HG03095 (cell line): Measurements from ENCODE around the gene SH3YL1.
A peak's percentile ranks its signal among the peaks of the same experiment; 100 is the strongest.

ENCODE experiments used
- ATAC-seq: cut with Tn5 transposase; IDR thresholded peaks from one replicate; pipeline ENCODE4 v1.9.1; 2021; ENCODE audit warnings: moderate library complexity; ENCODE audit not compliant: unreplicated experiment

The SH3YL1 gene

DNA sequence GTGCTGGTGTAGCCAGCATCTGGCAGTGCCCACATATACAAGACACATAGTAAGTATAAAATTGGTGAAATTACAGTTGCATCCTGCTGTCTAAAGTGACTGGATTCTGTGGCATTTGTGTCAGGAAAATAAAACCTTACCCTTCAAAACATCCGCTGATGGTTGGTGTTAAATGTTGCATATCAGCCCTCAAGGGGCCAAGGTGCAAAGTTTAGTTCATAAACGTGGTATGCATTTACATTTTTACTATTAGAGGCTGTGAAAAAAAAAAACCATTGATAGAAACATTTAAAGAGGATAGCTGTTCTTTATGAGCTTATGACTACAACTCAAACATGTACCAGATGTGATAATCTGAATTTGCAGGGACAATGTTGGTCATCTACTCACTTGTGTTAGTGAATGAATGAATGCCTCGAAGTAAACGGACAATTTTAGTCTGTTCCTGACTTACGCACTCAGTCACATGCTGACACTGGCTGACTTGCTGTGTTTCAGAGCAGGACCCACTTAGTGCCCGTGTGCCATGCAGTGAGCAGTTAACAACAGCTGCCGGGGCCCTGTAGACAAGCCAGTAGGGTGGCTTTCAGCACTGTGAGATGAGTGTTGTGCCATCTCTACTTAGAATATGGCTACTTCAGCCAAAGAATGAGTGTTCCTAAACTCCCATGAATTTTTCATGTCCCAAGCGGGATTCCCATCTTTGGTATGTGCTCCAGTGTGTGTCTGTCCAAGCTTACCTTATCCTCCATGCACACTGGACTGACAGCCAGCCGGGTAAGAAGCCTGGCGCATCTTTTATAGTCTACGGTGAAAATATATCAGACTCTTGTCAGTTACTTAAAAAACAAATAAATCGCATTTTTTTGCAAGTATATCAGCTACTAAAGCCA is 18.8 kb upstream of the SH3YL1 start:
- ATAC-seq = no peak

DNA sequence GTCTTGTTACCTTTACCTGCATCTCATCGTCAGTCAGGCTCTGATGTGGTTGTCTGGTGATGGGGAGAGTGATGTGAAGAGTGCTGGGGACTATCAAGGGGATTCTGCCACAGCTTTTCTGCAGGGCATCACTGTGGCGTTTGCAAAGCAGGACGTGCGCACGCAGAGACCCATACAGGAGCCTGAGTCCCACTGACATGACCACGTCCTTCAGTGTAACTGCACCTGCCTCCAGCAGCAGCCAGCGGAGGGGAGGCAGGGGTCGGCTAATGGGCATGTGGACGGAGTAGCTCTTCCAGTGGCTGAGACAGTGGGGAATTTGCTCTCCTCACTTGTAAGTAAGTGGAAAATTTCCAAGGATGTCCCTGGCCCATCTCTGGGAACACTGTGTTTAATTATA is 17.5 kb upstream of the SH3YL1 start:
- ATAC-seq = no peak

DNA sequence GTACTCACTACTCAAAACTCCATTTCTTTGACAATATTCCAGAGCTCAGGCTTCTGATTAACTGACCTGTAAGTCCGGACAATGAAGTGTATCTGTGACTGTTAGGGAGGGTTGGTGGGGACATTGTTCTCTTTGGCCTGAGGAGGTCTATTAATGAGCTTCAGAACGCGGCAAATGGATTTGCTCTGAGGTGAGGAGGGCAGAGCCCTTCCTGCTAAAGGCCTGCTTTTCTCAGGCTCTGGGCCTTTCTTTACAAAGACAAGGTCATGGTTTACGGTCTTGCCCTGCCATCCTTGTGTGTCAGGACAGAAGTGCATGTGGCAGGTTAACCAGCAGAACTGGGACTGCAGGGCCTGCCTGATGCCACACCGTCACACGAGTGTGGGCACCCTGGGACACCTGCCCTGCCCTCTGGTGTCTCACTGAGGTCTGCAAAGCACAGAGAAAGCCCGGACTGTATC is 16.8 kb upstream of the SH3YL1 start:
- ATAC-seq = no peak

DNA sequence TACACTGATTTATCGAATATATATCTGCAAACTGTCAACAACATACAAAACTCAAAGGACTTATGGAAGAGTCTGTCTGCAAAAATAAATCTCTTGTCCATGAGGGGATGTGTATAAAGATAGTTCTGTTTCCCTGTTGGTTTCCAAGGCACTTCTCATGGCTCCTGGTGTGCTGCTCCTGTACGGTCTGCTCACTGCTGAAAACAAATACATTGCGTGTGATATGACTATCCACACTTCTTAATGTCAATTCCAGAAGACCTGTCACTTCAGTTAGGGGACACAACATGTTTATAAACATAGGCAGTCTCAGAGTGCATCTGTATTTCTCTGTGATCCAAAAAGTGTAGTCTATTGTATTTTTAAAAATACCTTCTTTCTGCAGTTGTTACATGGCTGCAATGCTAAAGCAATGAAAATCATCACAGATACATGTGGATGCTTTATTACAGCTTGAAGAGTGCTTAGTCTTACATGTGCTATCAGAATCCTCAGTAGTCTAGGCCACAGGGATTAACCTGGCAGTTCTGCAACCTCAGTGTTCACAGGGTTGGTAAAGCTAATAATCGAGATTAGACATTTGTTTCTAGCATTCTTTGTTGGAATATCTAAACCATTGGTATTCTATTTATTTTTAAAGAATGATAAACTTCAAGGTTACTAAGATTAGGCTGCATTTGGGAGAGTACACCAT is 16.3 kb upstream of the SH3YL1 start:
- ATAC-seq = no peak

DNA sequence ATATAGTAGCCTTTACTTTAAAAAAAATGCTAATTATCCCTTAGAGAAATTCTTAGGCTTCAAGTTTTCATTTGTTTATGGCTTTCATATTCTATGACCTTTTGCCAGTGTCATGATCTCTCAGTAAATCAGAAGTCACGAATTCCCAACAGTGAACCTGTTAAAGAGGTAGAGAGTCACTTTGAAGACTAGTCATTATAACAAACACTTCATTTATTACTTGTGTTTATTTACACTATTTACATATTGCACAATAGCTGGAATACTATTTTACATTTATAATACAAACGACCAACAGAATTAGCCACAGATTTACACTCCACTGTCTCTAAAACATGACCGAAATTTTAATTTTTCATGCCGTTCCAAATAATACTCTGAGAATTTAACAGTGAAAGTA is 15.5 kb upstream of the SH3YL1 start:
- no peak for ATAC-seq

DNA sequence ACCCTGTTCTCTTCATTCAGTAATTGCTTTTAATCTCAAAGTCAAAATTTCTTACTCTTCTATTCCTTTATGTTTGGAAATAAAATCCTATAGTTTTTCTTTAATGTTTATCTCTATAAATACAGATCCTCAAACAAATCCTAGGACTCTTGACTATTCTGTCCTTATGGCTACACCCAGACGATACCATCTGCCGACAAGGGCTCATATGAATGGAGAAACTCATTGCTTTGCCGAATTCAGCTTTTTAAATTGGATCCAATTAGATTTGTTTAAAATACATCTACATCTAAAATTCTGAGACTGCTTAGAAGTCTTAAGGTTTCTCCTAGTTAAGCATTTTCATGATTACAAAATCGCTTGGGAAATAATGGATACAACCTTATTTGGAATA is 15.1 kb upstream of the SH3YL1 start:
- no peak for ATAC-seq

DNA sequence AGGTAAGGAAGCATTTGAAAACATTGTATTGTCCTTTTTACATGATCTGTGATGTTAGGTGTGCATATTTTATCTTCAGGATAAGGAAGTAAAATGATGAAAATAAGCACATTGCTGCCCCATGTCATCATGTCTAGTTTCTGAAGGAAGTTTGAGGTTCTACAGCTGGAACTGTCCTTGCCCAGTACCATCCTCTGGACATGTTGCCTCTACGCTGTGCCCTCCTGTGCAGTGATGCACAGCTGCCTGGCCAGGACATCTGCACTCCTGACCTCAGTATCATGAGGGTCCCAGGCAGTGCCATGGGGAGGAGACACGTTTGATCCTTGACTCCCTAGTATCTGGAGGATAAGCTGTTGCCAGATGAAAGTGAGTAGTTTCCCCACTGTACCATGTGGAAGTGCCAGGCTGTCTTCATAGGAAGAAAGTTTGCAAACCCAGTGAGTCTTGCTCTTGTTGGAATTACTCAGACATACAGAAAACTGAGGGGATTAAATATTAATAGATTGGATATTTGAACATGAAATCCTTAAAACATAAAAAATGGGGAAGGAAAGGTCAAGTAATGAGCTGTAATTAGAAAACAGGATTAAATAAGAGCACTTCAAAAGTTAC is 14.6 kb upstream of the SH3YL1 start:
- ATAC-seq = no peak

DNA sequence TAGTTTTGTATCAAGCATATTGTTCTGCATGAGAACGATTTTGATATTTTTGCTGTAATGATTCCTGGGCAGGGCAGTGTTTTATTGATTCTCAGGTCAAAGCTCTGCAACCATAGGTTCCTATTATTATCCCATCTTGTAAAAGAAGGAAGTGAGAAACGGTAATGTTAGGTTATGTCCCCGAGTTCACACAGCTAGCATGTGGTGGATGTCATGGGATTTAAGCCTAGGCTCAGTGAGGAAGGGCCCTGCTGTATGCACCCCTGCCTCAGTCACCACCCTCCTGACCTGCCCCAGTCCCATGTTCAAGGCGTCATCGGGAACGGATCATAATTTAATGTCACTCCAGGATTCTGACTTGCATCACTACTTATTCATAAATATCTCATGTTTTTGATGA is 11.6 kb upstream of the SH3YL1 start:
- peak; percentile 98 for ATAC-seq

DNA sequence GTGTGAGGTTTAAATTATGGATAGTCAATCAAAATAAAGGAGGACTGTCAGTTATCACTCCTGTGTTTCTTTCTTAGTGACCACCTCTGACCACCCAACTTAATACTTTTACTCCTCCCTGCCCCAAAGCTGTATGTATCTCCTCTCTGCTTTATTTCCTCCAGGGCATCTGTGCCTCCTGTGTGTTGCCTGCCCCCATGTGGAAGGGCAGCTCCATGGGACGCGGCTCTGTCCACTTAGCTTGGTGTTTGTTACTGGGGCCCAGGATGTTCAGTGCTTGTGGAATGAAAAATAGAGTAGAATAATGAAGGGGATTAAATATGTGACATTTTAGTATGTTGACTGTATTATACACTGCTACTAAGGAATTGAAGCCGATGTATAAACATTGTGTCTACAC is 10.7 kb upstream of the SH3YL1 start:
- ATAC-seq = no peak

DNA sequence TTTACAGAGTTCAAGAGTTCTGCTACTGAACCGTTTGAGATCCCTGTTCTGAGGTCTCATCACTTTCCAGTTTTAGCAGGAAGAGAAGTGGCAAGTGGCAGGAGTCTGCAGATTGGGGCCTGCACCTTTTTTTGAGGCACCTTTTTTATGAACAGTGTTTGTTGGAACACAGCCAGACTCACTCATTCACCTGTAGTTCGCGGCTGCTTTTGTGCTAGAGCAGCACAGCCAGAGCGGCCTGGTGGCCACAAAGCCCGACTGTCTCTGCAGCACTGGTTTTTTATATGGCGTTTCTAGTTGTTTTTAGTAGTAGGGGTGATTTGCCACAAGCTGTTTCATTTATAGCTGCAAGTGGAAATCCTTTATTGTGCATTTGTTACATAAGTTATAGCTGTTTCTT is 9.5 kb upstream of the SH3YL1 start:
- ATAC-seq = no peak

DNA sequence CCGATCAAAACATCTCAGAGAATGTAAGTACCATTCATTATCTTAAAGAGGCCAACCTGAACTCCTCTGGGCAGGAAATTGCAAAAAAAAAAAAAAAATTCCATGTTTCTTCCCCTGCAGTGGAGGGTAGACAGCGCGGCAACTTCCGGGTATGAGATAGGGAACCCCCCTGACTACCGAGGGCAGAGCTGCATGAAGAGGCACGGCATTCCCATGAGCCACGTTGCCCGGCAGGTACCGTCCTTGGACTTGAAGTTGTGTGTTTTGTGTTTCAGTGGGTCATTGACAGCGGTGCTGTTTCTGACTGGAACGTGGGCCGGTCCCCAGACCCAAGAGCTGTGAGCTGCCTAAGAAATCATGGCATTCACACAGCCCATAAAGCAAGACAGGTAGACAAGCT is 8.1 kb upstream of the SH3YL1 start:
- no peak for ATAC-seq

DNA sequence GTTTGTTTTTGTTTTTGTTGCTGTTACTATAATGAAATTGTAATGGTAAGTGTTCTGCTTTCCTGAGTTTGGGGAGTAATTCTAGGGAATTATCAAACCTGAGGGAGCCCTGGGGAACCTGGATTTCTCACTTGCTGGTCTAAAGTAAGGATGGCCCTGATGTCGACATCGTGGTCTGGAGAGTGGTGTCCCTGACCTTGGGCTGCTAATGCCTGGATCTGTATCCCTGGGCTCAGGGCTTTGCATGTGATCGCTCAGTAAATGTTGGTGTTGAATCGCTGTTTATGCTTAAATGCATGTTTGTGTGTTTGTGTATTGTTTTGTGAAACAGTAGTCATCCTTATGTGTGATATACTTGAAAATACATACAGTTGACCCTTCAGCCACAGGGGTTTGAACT is 7.0 kb upstream of the SH3YL1 start:
- ATAC-seq = no peak

DNA sequence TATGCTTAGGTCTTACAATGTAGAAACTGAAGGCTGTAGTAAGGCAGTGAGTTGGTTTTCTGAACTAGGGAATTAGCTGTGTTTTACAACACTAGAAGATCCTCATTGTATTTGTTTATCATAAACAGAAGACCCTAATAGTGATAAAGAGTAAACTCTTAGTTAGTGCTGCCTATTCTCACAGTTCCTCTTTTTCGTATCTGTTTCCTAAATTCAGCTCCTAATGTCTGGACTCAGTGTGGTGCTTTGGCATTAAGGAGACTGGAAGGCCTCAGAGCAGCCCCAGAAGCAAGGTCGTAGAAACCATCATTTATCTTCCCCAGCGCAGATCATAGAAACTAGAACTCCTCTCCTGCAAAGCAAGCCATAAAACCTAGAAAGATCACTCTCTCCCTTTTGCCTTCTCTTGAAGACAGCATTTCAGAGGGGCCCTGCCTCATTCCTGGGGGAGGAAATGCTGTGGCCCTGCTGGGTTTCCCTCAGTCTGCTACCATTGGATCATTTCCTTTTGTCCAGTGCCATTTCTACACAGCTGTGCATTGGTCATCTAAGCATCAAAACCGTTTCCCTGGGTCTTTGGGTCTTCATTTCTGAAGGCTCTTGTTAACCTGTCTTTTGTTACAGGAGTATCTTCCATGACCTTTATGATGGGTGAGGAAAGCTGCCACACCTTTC is 5.7 kb upstream of the SH3YL1 start:
- no peak for ATAC-seq

DNA sequence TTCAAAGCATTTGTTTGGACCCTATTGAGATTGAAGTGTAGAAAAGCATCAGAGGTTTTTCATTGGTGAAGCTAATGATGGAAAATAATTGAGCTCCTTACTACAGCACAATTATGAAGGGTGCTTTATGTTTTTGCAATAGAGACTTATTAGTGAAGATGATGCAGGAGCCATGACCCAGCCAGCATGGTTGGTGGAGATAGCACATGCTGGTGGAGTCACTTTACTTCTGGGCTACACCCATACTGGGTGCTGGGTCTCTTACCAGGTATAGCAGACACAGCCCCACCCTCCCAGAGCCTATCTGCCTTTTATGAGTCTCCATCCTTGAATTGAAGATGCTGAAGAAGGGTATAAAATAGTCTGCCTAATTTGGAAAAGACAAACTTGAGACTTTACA is 4.5 kb upstream of the SH3YL1 start:
- no peak for ATAC-seq

DNA sequence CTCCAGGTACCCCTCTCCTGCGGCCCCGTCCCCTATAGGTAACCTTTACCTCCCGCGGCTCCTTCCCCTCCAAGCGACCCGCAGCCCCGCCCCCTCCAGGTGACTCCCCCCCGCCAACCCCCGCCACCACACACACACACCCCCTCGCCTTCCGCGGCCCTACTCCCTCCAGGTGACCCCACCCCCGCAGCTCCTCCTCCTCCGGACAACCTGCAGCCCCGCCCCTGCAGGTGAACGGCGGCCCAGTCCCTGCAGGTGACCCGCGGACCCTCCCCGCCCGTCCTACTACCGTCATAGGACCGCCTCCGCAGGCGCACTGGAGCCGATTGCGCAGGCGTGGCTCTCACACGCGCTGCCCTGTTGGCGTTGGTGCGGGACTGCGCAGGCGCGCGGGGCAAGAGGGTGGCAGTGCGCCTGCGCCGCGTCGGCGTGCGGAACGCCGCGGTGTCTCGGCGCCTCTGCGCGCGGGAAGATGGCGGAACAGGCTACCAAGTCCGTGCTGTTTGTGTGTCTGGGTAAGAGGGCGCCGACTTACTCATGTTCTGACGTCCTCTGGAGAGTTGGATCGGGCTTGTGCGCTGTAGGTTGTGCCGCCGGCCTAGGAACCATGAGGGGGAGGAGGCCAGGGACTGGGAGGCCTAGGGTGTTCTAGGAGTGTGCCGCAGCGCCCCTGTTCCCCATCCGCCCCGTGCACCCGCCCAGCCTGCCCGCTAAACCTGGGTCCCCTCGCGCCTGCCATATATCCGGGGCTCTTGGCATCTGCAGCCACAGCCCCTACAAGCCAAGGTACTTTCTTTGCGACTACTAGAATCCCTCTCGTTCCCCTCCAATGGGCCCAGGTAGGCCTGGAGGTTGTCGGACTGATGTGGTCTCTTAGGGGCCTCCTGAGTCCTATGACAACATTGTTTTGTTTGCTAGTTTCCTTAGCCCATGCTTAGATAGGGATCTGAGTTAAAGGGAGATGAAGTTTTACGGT is 949 bp upstream of the SH3YL1 start, which contains the start of gene ACP1:
TSS of gene ACP1 (plus strand) at position 455 of the 976 bp plus-strand sequence. CDS start at position 473, 18 bp downstream.
- ATAC-seq = peak; percentile 92

DNA sequence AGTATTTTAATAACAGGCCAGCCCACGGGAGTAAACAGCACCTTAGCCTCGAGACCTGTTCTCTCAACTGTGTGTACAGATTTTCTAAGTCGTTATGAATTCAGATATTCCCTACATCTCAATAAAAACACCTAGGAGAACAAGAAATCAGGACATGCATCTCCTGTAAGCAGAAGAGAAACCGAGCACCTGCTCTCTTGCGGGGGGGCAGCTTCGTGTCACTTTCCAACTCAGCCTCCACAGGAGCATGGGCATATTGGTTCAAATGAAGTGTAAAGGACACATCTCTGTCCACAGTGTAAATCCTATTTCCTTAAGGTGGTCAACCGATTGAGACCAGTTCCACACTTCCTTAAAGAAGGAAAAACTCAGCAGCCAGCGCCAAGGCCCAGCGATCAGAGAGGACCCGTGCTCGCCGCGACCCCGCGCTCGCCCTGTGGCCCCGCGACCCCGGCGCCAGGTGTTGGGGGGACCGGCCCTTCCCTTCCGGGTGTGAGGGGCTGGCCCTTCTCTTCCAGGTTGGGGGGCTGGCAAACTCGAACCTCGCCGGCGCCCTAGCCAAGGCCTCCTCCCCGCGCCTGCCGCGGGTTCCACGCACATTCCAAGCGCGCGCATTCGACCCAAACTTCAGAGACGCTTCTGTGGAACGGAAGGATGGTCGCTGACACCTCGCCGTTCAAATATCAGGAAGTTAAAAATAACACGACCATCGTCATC is 652 bp downstream of the SH3YL1 start:
- ATAC-seq = no peak

DNA sequence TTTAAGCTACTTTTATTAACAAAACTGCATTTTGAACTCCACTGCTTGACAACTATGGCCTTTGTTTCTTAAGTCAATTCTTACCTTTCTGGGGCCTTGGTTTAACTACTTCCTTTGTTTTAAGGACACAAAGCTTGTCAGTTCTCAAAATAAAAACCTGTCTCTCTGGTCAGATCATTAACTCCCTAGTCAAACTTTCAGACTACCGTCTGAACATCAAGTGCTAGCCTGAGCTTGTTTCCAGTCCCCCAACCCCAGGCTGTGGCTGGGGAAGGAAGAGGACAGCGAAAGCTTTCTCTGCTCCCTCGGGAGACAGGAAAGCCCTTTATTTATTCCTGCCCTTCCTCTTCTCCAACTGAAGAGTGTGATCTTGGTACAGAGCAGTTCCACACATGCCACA is 1.7 kb downstream of the SH3YL1 start:
- no peak for ATAC-seq

DNA sequence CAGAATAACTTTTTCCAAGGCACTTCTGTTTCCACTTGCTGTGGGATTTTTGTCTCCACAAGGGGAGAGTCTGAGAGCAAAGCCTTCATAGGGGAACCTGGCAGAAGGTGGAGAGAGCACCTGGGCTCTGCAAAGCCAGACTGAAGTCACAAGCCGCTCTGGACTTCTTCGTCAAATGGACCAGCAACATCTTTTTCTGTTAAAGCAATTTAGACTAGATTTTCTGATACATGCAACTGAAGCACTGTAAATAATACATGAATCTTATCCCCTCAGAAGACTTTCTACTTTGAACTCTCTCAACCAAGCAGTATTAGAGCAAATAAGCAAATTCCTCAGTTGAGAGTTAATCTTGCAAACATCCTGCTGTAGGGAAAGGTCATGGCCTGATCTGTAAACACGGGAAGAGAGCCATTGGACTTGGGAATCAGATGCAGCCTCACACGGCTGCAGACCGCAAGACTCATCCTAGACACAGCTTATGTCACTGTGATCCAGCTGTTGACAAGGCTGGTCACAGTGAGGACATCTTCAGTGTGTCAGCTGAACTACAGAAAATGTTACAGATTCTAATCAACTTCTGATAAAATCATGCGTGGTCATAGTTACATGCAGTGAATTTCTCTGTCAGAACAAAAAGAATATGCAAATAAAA is 3.2 kb downstream of the SH3YL1 start:
- no peak for ATAC-seq

DNA sequence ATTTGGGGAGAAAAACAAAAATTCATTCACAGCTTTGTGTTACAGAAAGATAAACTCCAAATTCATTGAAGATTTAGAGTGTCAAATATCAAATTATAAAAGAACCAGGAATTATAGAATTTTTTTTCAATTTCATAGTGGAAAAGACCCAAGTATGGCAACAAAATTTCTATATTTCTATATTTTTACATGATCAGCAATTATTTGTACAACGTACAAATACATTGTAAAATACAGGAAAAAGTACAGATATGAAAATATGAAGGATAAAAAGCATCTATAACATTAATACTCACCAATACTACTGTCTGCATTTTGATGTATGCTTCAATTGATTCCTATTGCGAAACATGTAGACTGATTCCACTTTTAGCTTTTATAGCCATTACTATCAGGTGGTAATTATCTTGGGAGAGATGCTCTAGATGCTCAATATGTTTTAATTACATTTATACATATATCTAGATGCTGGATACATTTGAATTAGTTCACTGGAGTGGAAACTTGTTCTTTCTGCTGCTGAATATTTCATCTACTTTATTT is 4.0 kb downstream of the SH3YL1 start:
- no peak for ATAC-seq
